Stimulated activated CD4-positive, alpha-beta T cell treated with anti-CD3 and anti-CD28 coated beads, Interleukin-15, amount 100 ng/mL, for 24 hours (primary cell): Measurements from ENCODE around the gene CDC42BPG.
A peak's percentile ranks its signal among the peaks of the same experiment; 100 is the strongest.

ENCODE experiments used
- DNase-seq: peaks from one replicate; pipeline ENCODE4 v3.0.0-alpha.2; 2020

The CDC42BPG gene

DNA sequence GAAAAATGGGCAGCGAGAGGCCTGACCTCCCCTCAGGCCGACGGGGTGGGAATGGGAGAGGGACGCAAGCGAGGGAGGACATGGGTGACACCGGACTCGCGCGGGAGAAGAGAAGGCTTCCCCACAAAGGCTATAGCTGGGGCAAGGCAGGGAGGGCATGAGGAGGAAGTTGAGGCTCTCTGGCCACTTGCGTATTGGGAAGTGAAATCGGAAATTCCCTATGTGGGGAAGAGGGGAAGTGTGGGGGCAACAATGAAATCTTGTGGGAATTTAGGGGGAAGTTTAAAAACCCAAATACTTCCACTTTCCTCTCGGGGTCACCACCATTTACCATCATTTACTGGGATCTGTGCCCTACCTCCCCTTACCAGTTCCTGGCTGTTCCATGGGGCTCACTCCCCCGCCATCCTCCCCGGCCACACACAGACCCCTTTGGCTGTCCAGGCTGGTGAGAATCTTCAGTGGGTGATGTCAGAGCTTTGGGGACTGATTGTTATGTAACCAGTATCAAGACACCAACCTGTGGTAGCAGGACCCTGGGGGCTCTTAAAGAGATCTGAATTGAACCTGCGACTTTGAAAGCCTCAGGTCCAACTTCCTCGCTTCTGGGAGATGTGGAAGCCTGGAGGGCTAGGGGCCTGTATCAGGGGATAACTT, 34.9 kb upstream of the CDC42BPG start:
- DNase-seq = no peak

DNA sequence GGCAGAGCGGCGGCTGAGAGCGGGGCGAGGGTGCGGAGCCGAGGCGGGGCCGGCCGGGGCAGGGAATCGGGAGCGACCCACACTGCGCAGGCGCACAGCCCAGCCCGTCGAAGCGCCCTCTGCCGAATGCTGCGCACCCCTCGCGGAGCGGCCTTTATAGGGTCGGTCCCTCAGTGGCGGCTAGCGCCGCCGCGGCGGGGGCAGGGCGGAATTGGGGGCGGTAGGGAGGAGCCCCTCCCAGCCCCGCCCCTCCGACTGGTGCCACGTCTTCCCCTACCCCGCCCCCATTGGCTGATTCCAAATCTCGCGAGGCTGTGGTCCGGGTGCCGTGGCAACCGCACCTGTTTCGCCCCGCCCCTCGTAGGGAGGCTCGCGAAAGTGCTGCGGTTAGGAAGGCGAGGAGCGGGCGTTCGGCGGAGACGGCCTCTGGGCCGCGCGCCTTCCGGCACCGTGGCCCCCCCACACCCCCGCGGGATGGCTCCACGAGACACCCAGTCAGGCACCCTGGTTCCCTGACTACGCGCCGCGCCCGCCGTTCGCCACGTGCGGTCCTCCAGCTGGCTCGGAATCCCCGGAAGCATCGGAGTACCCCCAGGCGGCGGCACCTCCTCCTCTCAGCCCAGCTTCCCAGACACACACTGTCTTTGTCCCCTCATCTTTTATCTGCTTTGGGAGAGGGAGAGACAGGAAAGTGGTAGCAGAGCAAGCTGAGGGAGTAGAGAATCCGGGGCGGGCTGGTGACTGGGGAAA, 34.2 kb upstream of the CDC42BPG start, which contains the start of gene EHD1:
Gene EHD1 (minus strand): TSS at position 128 of the 750 bp plus-strand sequence. CDS start 157 bp downstream, outside the sequence.
- peak; percentile 100 for DNase-seq

DNA sequence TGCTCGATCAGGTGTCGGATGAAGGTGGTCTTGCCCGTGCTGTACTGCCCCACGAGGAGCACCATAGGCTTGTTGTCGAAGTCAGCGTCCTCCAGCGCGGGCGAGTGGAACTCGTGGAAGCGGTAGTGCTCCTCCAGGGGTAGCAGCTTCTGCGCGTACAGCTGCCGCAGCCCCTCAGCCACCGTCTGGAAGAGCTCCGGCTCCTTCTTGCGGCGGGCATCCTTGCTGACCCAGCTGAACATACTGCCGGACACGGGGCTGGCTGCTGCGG, 33.7 kb upstream of the CDC42BPG start:
- no peak for DNase-seq

DNA sequence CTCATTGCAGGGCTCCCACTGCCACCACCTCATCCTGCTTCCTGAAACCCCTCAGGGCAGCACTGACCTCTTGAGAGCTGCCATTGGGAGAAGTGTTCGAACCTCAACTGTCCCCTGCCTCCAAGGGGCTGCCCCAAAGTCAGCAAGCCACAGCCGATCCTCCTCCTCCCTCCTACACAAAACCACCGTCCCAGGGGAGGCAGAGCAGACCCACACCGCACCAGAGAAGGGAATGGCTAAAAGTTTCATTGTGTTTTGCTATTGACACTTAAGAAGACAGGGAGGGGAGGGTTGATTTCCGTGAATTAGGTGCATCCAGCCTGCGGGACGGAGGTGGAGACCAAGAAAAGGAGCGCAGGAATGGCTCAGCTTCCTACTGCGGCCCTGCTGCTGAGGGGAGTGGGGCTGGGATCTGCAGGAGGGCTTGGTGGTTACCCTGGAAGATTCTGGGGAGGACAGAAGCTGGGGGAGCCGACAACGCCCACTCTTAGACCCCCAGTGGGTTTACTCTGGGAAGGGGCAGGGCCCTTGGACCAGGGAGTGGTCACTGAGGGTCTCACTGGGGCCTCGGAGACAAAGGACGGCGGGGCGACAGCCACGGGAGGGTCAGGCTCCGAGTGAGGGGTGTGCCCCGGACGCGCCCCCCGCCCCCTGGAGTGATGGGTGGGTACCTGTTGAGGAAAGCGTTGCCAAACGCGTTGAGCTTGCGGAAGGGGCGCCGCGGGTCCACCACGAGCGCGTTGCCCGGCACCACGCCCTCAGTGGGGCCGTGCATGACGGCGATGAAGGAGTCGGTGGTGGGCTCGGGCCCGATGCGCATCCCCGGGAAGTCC, 33.2 kb upstream of the CDC42BPG start:
- DNase-seq = peak; percentile 66

DNA sequence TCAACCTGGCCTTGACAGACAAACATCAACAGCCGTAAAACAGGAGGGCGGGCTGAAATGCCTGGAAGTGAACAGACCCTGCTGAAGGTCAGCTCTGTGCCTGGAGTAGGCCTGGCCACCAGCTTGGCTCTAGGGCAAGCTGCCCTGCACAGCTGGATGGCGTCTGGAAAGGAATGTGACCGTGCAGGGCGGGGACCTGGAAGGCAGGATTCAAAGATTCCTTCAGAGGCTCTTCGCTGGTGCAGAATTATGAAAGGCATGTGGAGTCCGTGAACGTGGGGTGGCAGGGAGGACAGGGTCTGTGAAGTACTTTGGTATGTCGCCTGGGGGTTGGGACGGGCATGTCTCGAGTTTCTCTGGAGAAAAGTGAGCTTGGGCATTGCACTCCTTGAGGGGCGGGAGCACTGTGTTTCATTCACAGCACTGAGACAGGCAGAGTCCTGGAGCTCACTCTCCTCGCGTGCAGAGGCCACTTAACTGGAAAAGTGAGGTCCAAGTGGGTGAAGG, 32.4 kb upstream of the CDC42BPG start:
- peak; percentile 42 for DNase-seq

DNA sequence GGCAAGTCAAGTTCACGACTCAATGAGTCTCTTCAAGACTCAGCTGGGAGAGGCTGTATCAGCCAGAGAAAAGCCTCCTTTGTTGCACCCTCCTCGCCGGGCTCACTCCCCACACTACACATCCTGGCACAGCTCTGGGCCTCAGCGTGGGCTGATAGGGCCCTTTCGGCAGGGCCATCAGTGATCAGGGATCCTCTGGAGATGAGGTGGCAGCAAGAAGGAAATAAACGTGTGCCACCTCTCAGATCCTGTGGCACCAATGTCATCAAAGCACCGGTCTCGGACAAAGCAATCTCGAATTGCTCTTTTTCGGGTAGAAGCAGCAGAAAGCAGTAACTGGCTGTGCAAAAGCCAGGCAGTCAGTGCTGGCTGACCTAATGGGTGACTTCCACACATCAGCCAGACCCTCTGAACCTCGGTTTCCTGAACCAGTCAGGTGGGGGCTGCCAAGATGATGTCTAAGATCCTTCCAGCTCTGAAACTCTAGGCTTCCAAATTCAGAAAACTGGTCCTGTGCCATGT, 31.8 kb upstream of the CDC42BPG start:
- peak; percentile 66 for DNase-seq

DNA sequence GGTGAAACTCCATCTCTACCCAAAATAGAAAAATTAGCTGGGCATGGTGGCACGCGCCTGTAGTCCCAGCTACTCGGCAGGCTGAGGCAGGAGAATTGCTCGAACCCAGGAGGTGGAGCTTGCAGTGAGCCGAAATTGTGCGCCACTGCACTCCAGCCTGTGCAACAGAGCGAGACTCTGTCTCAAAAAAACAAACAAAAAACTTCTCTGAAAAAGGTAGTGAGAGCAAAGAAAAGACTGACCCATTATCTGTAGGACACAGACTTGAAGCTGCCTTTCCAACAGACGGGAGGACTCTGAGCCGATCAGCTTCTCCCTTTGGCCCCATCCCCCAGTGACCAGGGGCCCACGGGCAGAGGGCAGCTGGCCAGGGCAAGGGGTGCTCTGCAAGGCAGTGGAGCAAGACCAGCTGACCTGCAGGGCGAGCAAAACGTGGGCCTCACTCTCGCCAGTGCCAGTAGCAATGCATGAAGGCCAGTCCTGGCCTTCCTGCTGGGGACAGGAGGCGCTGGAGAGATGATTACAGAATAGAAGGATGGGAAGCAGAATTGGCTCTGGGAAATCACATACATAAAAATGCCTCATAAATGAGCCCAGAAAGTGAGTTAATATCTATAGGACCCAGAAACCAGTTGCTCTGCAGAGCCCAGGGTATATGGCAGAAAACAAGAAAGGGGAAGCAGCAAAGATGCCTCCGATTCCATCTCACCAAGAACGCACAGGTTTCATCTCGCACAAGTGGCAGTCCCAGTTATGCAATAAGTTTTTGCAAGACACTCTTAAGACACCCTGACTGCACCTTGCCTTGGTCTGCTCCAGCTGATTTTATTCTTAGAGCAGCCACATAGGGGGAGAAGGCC, 31.1 kb upstream of the CDC42BPG start:
- DNase-seq = no peak

DNA sequence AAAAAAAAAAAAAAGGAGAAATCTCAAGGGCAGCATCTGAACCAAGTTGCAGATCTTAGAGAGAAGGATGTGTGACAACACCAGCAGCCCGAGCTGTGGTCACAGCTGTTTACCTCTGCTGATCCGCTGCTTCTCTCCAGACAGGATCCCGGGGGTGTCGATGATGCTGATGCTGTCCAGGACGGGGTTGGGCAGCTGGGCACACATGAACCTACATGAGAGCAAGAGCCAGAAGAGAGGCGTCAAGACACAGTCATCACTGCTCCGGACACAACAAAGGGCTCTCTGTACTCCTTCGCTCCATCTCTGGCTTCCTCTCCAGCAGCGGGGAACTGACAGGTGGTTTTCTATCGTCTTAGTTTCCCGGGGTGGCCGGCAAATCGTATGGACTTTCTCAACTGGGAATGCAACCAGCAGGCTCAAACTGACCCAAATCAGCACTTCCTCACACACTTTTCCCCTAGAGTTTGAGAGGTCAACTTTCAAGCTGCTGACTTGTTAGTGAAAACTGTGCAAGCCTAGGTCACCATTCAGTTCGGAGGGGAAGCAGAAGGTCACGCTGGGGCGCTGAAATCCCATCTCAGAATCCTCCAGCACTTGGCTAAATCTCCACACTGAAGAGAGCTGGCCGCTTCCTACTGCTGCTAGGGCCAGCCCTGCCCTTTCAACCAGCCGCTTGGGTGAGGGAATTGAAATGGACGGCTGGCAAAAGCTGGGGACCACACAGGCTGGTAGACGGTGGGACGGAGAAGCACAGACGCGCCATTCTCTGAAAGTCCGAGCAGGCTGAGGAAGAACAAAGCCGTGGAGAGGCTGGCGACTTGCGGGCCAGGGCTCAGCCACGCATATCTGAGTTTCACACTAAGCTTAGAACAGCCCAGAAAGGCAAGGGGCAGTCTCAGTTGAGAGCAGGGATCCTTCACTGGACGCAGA, 30.1 kb upstream of the CDC42BPG start:
- no peak for DNase-seq

DNA sequence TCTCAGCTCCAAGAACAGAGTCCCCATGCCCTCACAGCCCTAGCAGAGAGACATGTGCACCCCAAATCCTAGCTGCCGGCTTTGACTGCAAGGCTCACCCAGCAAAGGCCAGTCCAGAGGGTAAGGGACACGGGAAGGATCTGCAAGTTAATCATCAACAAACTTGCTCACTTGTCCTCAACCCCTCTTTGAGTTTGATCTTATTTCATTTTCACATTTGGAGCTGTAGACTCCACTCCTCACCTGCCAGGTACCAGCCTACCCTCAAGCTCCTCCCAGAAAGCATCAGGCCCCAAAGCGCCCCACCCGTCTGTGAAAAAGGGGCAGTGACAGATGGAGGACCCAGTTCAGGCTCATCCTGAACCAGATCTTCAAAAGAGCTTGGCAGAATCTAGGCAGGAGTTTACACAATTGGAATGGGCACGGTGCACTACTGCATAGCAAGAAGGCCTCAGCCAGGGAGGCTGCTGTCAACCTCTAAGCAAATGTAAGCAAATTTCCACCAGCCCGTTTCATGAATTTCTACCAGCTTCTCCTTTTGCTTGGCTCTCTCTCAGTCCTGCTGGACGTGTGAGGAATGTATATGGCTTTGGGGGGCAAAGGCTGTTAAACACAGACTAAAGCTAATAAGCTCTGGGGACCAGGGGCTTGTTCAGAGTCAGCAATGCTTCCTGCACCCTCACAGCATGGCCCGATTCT, 28.5 kb upstream of the CDC42BPG start:
- DNase-seq = no peak

DNA sequence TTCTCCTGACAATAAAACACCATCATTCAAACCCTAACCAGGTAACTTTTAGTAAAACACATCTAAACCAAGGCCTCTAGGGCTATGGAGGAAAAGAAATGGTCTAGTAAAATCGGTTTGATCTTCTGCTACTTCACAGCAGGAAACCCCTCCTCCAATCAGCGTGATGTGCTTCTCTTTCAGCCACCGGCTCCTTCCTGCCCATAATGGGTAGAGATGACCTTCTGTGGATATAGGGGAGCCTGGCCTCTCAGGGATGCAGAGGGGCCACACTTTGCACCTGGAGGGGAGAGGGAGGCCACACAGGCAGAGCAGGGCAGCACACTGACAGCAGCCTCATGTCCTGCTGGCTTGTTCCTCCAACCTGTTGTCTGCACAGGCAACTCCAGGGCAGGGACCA, 27.0 kb upstream of the CDC42BPG start:
- DNase-seq = no peak

DNA sequence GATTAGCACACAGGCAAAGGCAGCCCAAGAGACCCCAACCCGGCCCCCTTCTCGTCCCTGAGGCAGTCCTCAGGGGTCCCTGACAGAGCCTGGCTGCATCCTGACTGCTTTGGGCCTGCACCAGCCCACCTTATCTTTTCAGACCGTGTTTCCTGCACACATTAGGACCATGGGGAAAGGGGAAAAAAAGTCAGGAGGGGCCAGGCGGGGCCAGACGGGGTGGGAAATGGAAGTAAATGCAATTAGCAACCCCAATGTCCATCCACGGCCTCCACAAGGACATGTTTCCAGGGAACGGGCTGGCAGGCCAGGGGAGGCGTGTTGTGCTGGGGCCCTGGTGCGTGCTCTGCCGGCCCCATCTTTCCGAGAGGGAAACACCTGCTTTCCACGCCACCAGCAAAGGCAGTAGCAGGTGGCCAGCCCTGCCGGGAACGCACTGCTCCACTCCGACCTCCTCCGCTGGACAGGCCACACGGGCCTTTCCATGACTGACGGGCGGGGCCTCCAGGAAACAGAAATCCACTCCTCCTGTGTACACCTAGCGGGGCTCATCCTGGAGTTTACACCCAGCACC, 26.5 kb upstream of the CDC42BPG start:
- no peak for DNase-seq

DNA sequence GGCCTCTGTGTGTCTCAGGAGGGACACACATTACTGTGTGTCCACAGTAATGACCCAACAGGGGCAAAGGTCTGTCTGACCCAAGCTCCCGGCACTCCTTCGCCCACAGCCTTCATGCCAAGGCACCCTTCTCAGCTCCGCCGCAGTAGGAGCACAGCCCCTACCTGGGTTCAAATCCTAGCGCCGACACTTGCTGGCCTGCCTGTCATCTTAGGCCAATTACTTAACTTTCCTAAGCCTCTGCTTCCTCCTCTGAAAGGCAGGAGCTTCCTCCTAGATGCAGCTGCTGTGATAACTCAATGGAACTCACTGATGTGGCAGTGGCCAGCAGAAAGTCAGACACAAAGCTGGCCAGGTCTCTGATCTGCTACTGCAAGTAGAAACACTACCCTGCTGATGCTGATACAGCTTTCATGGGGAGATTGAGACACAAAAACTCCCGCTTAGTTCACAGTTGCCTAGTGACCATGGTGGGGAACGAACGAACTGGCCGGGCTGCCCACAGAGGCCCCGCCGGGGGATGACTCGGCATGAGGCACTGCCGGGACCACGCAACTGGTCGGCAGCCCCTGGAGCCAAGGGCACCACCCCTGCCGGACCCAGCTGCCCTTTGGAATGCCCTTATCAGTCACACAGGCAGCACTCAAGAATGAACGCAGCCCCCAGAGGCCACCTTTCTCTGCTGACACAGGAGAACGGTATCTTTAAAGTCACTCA, 25.9 kb upstream of the CDC42BPG start:
- DNase-seq = no peak

DNA sequence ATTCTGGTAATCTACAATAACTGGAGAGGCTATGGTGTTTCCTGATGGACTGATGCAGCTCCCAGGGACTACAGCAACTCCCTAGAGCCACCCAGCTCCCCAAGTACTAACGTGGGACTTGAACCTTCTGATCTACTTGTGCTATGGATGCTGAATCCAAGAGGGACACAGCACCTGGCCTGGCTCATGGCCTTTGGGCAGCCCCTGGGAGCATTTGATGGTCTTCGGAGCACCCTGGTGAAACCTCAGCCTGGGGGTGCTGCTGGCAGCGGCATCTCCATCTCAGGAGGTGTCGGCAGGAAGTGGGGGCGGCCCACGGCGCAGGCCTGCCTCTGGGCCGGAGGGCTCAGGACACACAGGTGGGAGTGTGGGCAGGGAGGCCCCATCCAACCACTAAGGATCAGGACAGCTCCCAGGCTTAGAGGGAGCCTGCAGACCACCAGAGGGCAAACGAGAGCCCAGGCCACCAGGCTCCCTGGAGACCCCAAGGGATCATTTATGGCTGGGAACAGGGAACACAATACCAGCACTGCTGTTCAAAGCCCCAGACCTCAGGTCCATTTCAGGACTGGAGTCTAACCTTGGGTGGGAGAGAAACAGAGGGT, 25.2 kb upstream of the CDC42BPG start:
- DNase-seq = no peak

DNA sequence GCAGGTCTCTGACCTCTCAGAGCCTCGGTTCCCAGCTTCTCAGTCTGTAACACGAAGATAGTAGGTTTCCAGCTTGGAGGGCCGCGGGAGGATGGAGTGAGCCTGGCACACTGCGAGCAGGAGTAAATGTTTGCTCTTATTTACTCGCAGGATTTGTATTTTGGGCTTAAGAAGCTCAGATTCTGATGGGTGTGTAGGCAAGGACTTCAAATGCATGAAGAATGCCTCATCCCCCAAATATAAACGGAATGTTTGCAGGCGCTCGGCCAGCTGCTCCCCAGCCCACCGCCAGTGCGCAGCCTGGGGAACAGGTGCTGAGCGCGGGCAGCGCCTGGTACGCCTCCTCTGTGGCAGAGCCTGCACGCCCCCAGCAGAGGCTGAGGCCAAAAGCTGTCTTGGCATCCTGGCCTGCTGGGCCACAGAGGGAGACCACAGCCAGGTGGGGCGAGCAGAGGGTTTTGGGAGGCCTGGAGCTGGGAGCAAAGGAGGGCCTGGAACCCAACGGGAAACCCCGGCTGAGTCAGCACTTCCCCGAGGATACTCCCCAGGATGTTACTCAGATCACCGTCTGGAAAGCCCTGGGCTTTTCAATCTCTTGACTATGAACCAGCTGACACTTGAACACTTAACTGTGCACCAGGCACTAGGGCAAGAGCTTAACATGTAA, 24.6 kb upstream of the CDC42BPG start:
- DNase-seq = peak; percentile 59

DNA sequence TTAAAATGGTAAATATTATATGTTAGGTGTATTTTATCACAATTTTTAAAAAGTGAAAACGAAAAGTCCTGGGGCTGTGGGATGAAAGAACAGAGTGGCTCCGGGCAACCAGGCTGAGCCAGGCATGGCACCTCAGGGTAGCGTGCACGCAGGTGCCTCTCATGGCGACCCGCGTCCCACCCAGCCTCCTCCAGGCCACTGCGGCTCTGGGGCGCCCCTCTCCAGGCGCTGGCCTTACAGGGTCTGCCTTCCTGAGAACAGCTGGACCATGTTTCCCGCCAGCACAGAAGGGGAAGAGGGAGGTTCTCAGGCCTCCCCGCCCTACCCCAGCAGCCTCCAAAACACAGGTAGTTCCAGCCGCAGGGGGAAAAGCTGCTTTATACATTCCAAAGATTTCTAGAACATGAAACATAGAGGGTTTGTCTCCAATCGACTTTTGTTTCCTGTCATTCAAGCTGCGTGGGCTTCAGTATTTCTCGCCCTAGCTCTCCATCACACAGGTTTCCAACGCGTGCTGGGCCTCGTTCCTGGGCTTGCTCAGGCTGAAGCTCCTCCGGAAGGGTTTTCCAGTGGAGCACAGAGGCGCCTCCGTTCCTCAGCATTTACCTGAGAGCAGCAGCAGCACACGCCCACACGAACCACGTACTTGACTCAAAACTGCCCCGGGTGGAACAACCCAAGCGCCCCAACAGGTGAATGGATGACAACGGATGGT, 23.5 kb upstream of the CDC42BPG start:
- DNase-seq = peak; percentile 60

DNA sequence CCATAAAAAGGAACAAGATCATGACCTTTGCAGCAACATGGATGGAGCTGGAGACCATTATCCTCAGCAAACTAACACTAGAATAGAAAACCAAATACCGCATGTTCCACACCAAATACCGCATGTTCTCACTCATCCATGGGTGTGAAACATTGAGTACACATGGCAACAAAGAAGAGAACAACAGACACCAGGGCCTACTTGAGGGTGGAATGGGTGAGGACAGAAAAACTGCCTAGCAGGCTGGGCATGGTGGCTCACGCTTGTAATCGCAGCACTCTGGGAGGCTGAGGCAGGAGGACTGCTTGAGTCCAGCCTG, 21.7 kb upstream of the CDC42BPG start:
- no peak for DNase-seq

DNA sequence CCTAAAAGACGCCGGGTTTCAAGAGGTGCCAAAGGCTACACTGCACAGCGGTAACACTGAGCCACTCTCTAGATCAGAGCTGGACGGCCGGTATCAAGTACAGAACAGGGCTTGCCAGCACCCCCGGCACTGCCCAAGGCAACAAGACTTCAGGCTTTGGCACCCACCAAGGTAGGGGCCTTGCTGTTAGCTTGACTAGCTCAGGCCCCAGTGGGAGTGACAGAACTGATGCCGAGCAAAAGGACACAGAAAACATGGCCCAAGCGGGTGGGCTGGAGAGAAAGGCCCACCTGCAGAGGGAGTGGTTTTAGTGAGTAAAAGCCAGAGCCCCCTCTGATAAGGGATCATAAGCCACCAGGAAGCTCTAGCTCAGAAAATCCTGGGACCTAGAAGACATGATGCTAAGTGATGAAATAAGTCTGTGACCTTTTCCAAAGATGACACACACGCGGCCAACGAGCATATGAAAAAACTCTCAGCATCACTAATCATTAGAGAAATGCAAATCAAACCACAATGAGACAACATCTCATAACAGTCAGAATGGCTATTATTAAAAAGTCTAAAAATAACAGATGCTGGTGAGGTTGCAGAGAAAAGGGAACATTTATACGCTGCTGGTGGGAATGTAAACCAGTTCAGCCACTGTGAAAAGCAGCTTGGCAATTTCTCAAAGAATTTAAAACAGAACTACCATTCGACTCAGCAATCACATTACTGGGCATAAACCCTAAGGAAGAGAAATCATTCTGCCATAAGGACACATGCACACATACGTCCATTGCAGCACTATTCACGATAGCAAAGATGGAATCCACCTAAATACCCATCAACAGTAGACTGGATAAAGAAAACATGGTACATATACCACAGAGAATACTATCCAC, 21.1 kb upstream of the CDC42BPG start:
- DNase-seq = peak; percentile 73
